CD4-positive, alpha-beta T cell (primary cell): Measurements from ENCODE around the gene CCDC60. TPM values are rescaled to one million over a fixed set of nuclear protein-coding genes. Genes with fewer than 3 reads are reported as not detected.

Experiments
- ATAC-seq: fragments of 200-7000 bp; cut with Tn5 transposase; one replicate; pipeline ENCODE4 v1.10.0; 2022; ENCODE audit warnings: mild to moderate bottlenecking; ENCODE audit not compliant: poor library complexity
- CTCF ChIA-PET: fragments of 350-600 bp; sonication (Branson Sonifier 250); formaldehyde crosslinking; loops from one replicate; lab custom pipeline; 2021; ENCODE audit warnings: antibody characterized with exemption, inconsistent platforms; lab: Charles Lee
- POLR2A ChIA-PET: fragments of 350-600 bp; sonication (Branson Sonifier 250); formaldehyde crosslinking; loops from one replicate; lab custom pipeline; 2021; ENCODE audit warnings: antibody characterized with exemption, inconsistent platforms; lab: Charles Lee
- DNase-seq, 14 experiments: peaks; one replicate each; pipeline ENCODE4 v3.0.0-alpha.2; 2013 to 2020; ENCODE audit warnings: mixed read lengths in 2 of 14
- H3K27ac ChIP-seq, 2 donors: one replicate each; pipeline versions ENCODE4 v1.5.1 to v1.7.0; 2013; ENCODE audit warnings: low read length in 2 of 2, low read depth in 1 of 2, mild to moderate bottlenecking in 1 of 2
- H3K27me3 ChIP-seq, 2 experiments: 1 replicate in 1 of 2; 2 replicates in 1 of 2; pipeline versions ENCODE4 v1.6.1 to v1.7.0; 2013; ENCODE audit warnings: low read length in 2 of 2, control low read depth in 1 of 2, mild to moderate bottlenecking in 1 of 2, moderate library complexity in 1 of 2; ENCODE audit not compliant: insufficient read depth in 2 of 2, control insufficient read depth in 1 of 2
- H3K36me3 ChIP-seq: one replicate; pipeline ENCODE4 v1.6.1; 2013; ENCODE audit warnings: low read length, control low read depth; ENCODE audit not compliant: insufficient read depth
- H3K4me1 ChIP-seq: one replicate; pipeline ENCODE4 v1.6.1; 2013; ENCODE audit warnings: low read length, control low read depth; ENCODE audit not compliant: insufficient read depth
- H3K4me3 ChIP-seq: one replicate; pipeline ENCODE4 v1.5.1; 2013; ENCODE audit warnings: mild to moderate bottlenecking, low read length, moderate library complexity
- H3K9me3 ChIP-seq, 2 experiments: 1 replicate in 1 of 2; 2 replicates in 1 of 2; pipeline versions ENCODE4 v1.6.1 to v1.7.0; 2013; ENCODE audit warnings: low read length in 2 of 2, mild to moderate bottlenecking in 2 of 2, control low read depth in 1 of 2, moderate library complexity in 1 of 2; ENCODE audit not compliant: control insufficient read depth in 1 of 2, insufficient read depth in 1 of 2
- H3K27ac Mint-ChIP-seq: one replicate; pipeline ENCODE4 v1.8.0; 2020; ENCODE audit warnings: mixed read lengths
- H3K27me3 Mint-ChIP-seq: one replicate; pipeline ENCODE4 v1.8.0; 2021; ENCODE audit warnings: mixed read lengths
- H3K36me3 Mint-ChIP-seq: one replicate; pipeline ENCODE4 v1.8.0; 2021; ENCODE audit warnings: low read depth, mixed read lengths
- H3K4me1 Mint-ChIP-seq: one replicate; pipeline ENCODE4 v1.8.0; 2021; ENCODE audit warnings: low read depth, mixed read lengths
- H3K4me3 Mint-ChIP-seq: one replicate; pipeline ENCODE4 v1.8.0; 2020; ENCODE audit warnings: mild to moderate bottlenecking, mixed read lengths
- H3K9me3 Mint-ChIP-seq: one replicate; pipeline ENCODE4 v1.8.0; 2020; ENCODE audit warnings: mixed read lengths
- intact Hi-C, 2 experiments: fragments of 100-400 bp; cut with DNase I in 1 of 2; cut with micrococcal nuclease in 1 of 2; formaldehyde crosslinking; loops; one replicate each; pipeline versions ENCODE4 v1.15.1 to v1.9.0; 2023 to 2025; cut with DNase I, micrococcal nuclease
- total RNA-seq, 174 experiments: library from RNA in 2 of 174; stranded (reverse) in 2 of 174; gene quantifications; one replicate each; pipeline ENCODE4 v1.2.3 and lab custom pipeline; 2021 to 2026
- TF ChIP-seq, protein P1 (sequence below): fragments of 200-600 bp; IDR thresholded peaks from one replicate; pipeline ENCODE4 v1.8.0; 2022; ENCODE audit warnings: antibody characterized with exemption, mild to moderate bottlenecking

Gene CCDC60
- total RNA-seq, 2 experiments from 2014 or later = not detected

DNA sequence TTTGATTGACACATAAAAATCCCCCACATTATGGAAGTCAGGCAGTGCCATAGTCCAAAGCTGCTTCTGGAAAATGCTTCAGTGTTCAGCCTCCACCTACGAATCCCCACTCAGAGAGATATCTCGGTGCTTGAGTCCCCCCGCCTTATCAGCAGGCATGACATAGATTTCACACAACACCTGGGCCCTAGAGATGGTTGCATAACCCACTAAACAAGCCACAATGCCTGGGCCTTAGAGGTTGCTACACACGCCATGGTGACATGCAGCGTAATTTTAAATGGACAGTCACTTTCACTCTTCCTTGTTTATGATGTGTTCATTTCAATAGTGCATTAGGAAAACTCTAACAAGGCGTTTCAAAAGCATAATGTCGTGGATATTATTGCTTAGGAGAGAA lies 38.0 kb downstream of the CCDC60 start:
- CTCF ChIA-PET = no interaction called here
- H3K9me3 Mint-ChIP-seq = no peaks in the 10 kb centered on the region
- no peaks in the 10 kb centered on the region for H3K36me3 ChIP-seq
- no peaks in the 10 kb centered on the region for H3K4me1 Mint-ChIP-seq
- no peak overlapping the region for H3K4me3 Mint-ChIP-seq
- no peaks in the 10 kb centered on the region for H3K36me3 Mint-ChIP-seq
- intact Hi-C loops = no loop called here
- DNase-seq (no peak), ATAC-seq (no peak)
- no peaks in the 10 kb centered on the region for H3K4me1 ChIP-seq
- H3K27me3 Mint-ChIP-seq = peaks cover 18% of the 10 kb centered on the region
- no peak overlapping the region for H3K4me3 ChIP-seq
- TF ChIP-seq, protein P1, sequence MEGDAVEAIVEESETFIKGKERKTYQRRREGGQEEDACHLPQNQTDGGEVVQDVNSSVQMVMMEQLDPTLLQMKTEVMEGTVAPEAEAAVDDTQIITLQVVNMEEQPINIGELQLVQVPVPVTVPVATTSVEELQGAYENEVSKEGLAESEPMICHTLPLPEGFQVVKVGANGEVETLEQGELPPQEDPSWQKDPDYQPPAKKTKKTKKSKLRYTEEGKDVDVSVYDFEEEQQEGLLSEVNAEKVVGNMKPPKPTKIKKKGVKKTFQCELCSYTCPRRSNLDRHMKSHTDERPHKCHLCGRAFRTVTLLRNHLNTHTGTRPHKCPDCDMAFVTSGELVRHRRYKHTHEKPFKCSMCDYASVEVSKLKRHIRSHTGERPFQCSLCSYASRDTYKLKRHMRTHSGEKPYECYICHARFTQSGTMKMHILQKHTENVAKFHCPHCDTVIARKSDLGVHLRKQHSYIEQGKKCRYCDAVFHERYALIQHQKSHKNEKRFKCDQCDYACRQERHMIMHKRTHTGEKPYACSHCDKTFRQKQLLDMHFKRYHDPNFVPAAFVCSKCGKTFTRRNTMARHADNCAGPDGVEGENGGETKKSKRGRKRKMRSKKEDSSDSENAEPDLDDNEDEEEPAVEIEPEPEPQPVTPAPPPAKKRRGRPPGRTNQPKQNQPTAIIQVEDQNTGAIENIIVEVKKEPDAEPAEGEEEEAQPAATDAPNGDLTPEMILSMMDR = no peak
- H3K27ac ChIP-seq = no peak overlapping the region
- POLR2A ChIA-PET = no interaction called here
- no peak overlapping the region for H3K27ac Mint-ChIP-seq
- no peaks in the 10 kb centered on the region for H3K9me3 ChIP-seq
- peaks cover 2 to 5% of the 10 kb centered on the region in 2 experiments for H3K27me3 ChIP-seq

DNA sequence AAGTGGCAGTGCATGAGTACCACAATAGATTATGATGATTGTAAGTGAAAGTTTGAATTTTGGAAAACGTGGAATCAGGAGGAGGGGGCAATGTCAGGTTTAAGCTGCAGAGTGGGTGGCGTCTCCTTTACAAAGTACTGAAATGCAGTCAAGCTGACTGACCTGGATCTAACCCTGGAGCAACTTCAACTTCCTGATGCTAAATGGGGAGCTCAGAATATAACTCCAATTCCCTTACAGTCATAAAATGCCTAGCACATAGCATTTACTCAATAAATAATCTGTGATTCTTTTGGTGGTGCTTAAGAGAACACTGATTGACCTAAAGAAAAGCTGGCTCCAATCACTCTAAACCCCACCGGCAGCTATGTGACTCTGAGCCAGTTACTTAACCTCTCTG lies 38.5 kb downstream of the CCDC60 start:
- H3K4me3 Mint-ChIP-seq = no peak overlapping the region
- POLR2A ChIA-PET = no interaction called here
- no peak for ATAC-seq
- no peaks in the 10 kb centered on the region for H3K4me1 Mint-ChIP-seq
- DNase-seq = no peak
- no peaks in the 10 kb centered on the region for H3K9me3 ChIP-seq
- CTCF ChIA-PET = no interaction called here
- H3K27me3 ChIP-seq = peaks cover 2 to 5% of the 10 kb centered on the region in 2 experiments
- intact Hi-C loops = no loop called here
- peaks cover 19% of the 10 kb centered on the region for H3K27me3 Mint-ChIP-seq
- no peaks in the 10 kb centered on the region for H3K9me3 Mint-ChIP-seq
- no peak overlapping the region for H3K27ac ChIP-seq
- no peak overlapping the region for H3K27ac Mint-ChIP-seq
- no peak overlapping the region for H3K4me3 ChIP-seq
- H3K4me1 ChIP-seq = no peaks in the 10 kb centered on the region
- H3K36me3 Mint-ChIP-seq = no peaks in the 10 kb centered on the region
- H3K36me3 ChIP-seq = no peaks in the 10 kb centered on the region
- TF ChIP-seq, protein P1 = no peak

DNA sequence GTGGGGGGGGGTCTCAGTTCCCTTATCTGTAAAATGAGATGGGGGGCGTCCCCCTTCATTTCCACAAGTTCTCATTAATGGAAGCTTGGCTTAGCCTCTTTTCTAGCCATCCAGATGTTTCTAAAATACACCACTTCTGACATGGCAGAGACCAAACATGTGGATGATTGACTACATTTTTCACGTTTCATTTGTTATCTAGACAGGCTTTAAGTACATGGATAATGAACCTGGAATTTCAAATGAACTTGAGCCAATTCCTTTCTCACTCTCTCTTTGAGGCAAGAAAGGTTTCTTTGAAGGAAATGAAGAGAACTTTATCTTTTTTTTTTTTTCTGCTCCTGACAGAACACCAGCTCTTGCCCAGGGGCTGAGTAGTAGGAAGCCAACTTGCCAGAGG lies 39.1 kb downstream of the CCDC60 start:
- Mint-ChIP-seq H3K4me1 (no peaks in the 10 kb centered on the region), H3K9me3 (no peaks in the 10 kb centered on the region), H3K27ac (no peak overlapping the region), H3K4me3 (no peak overlapping the region), H3K27me3 (peaks cover 18% of the 10 kb centered on the region), H3K36me3 (no peaks in the 10 kb centered on the region)
- H3K9me3 ChIP-seq = no peaks in the 10 kb centered on the region
- TF ChIP-seq, protein P1 = no peak
- no peak for ATAC-seq
- POLR2A ChIA-PET = no interaction called here
- intact Hi-C loops = no loop called here
- CTCF ChIA-PET = no interaction called here
- H3K27ac ChIP-seq = no peak overlapping the region
- peaks cover 2 to 5% of the 10 kb centered on the region in 2 experiments for H3K27me3 ChIP-seq
- no peaks in the 10 kb centered on the region for H3K36me3 ChIP-seq
- H3K4me3 ChIP-seq = no peak overlapping the region
- no peaks in the 10 kb centered on the region for H3K4me1 ChIP-seq
- no peak for DNase-seq
